Caki2 (cell line): ENCODE results near the gene PSORS1C1. TPM values are rescaled to one million over a fixed set of nuclear protein-coding genes. Genes with fewer than 3 reads are reported as not detected.
"Not testable (repeated sequence)": the region's sequence is repeated elsewhere in the genome, so short reads cannot be mapped to it uniquely, and the experiment has no call there.

Source experiments
- DNase-seq: peaks from one replicate; pipeline ENCODE4 v3.0.0-alpha.2; 2015; ENCODE audit warnings: low read depth
- in situ Hi-C: cut with HindIII; loops from 2 replicates; pipeline ENCODE4 v1.10.0; 2016; ENCODE audit warnings: low sequenced_read_pairs, low pct_unique_long_range_greater_than_20kb, mixed read lengths
- total RNA-seq: library from RNA; depleted of rRNA; stranded (reverse); fragments of >200 nt; shearing (Covaris generic); gene quantifications from 2 replicates; pipeline ENCODE4 v1.2.3, GENCODE V29; 2014; ENCODE audit warnings: low replicate concordance

Gene PSORS1C1
- total RNA-seq, 1 experiment from 2014 or later = 0.20 TPM

GRCh38 chr6:31165986-31166385 lies 51.4 kb downstream of the PSORS1C1 start:
- in situ Hi-C loops = no loop called here
- DNase-seq = no peak

GRCh38 chr6:31168606-31169005 lies 54.0 kb downstream of the PSORS1C1 start:
- DNase-seq = no peak
- in situ Hi-C loops = no loop called here

GRCh38 chr6:31169123-31169857 lies 54.7 kb downstream of the PSORS1C1 start:
- in situ Hi-C loops = no loop called here

GRCh38 chr6:31169858-31170599 lies 55.4 kb downstream of the PSORS1C1 start:
- in situ Hi-C loops, DNase-seq: not testable (repeated sequence)

More at GRCh38 chr6:31169123-31169857, 54.7 kb downstream of the PSORS1C1 start:
- no peak for DNase-seq

- no peak for DNase-seq
- in situ Hi-C loops = no loop called here
Measured at GRCh38 chr6:31170600-31170881, 55.9 kb downstream of the PSORS1C1 start, which contains the start of gene POU5F1. Gene POU5F1 (minus strand): TSS chr6:31170682. CDS start chr6:31170620, 62 bp downstream.

- in situ Hi-C loops = no loop called here
- no peak for DNase-seq
Measured at GRCh38 chr6:31170987-31171671, 56.5 kb downstream of the PSORS1C1 start.

GRCh38 chr6:31171931-31172905 lies 57.6 kb downstream of the PSORS1C1 start:
- in situ Hi-C loops = no loop called here
- no peak for DNase-seq

GRCh38 chr6:31172973-31173384 lies 58.4 kb downstream of the PSORS1C1 start:
- no peak for DNase-seq
- in situ Hi-C loops = no loop called here

- in situ Hi-C loops = no loop called here
- no peak for DNase-seq
Measured at GRCh38 chr6:31173406-31173805, 58.8 kb downstream of the PSORS1C1 start.

GRCh38 chr6:31174378-31174777 lies 59.8 kb downstream of the PSORS1C1 start:
- DNase-seq = no peak
- in situ Hi-C loops = no loop called here

GRCh38 chr6:31175971-31176370 lies 61.4 kb downstream of the PSORS1C1 start:
- in situ Hi-C loops = no loop called here
- DNase-seq = no peak

- DNase-seq = no peak
- in situ Hi-C loops = no loop called here
Measured at GRCh38 chr6:31178143-31179041, 63.8 kb downstream of the PSORS1C1 start.

- DNase-seq = no peak
- in situ Hi-C loops = no loop called here
Measured at GRCh38 chr6:31179042-31179386, 64.4 kb downstream of the PSORS1C1 start.

GRCh38 chr6:31179896-31180295 lies 65.3 kb downstream of the PSORS1C1 start:
- DNase-seq = no peak
- in situ Hi-C loops = no loop called here

GRCh38 chr6:31180500-31180899 lies 65.9 kb downstream of the PSORS1C1 start:
- DNase-seq = no peak
- in situ Hi-C loops = no loop called here

- in situ Hi-C loops, DNase-seq: not testable (repeated sequence)
Measured at GRCh38 chr6:31183287-31183686, 68.7 kb downstream of the PSORS1C1 start.

GRCh38 chr6:31183859-31184258 lies 69.3 kb downstream of the PSORS1C1 start:
- DNase-seq, in situ Hi-C loops: not testable (repeated sequence)
